NCI-H748 (cell line): ENCODE results near the gene TMEM91.
"Not testable (repeated sequence)": the region's sequence is repeated elsewhere in the genome, so short reads cannot be mapped to it uniquely, and the experiment has no call there.

Experiments used
- DNase-seq: peaks from one replicate; lab custom pipeline; 2025; ENCODE audit not compliant: unreplicated experiment; lab: John Stamatoyannopoulos, UW

Gene TMEM91

GRCh38 chr19:41373993-41374392 lies 2.3 kb upstream of the TMEM91 start:
- peak; percentile 78 for DNase-seq

GRCh38 chr19:41376998-41377365 lies 649 bp downstream of the TMEM91 start:
- no peak for DNase-seq

GRCh38 chr19:41377977-41378709 lies 1.8 kb downstream of the TMEM91 start:
- no peak for DNase-seq

GRCh38 chr19:41381536-41381935 lies 5.2 kb downstream of the TMEM91 start:
- DNase-seq: not testable (repeated sequence)

- DNase-seq: no peak
Measured at GRCh38 chr19:41384351-41384750, 8.0 kb downstream of the TMEM91 start.

GRCh38 chr19:41386442-41386841 lies 10.1 kb downstream of the TMEM91 start:
- DNase-seq: no peak

GRCh38 chr19:41391618-41392017 lies 15.3 kb downstream of the TMEM91 start:
- no peak for DNase-seq

GRCh38 chr19:41392775-41393174 lies 16.4 kb downstream of the TMEM91 start:
- no peak for DNase-seq

GRCh38 chr19:41395355-41395754 lies 19.0 kb downstream of the TMEM91 start:
- no peak for DNase-seq

GRCh38 chr19:41397086-41398049 lies 21.0 kb downstream of the TMEM91 start, which contains the start of the genes BCKDHA and EXOSC5:
Gene BCKDHA, plus strand, starts transcription at chr19:41397818. Its CDS starts 10 bp downstream, at chr19:41397828.
Gene EXOSC5, minus strand, starts transcription at chr19:41397359. Its CDS starts 31 bp downstream, at chr19:41397328.
- peak; percentile 100 for DNase-seq

- no peak for DNase-seq
Measured at GRCh38 chr19:41398050-41398418, 21.7 kb downstream of the TMEM91 start.

- peak; percentile 44 for DNase-seq
Measured at GRCh38 chr19:41398598-41398997, 22.3 kb downstream of the TMEM91 start.

- no peak for DNase-seq
Measured at GRCh38 chr19:41399091-41399490, 22.8 kb downstream of the TMEM91 start.

GRCh38 chr19:41399525-41399924 lies 23.2 kb downstream of the TMEM91 start:
- no peak for DNase-seq

GRCh38 chr19:41401483-41401882 lies 25.1 kb downstream of the TMEM91 start:
- no peak for DNase-seq

GRCh38 chr19:41402010-41402409 lies 25.7 kb downstream of the TMEM91 start:
- no peak for DNase-seq

- no peak for DNase-seq
Measured at GRCh38 chr19:41403181-41403970, 27.0 kb downstream of the TMEM91 start.

- DNase-seq: no peak
Measured at GRCh38 chr19:41405776-41406175, 29.4 kb downstream of the TMEM91 start.

- no peak for DNase-seq
Measured at GRCh38 chr19:41407271-41407670, 30.9 kb downstream of the TMEM91 start.

- no peak for DNase-seq
Measured at GRCh38 chr19:41408256-41408655, 31.9 kb downstream of the TMEM91 start.

GRCh38 chr19:41408846-41409245 lies 32.5 kb downstream of the TMEM91 start:
- DNase-seq: not testable (repeated sequence)
